Limb (tissue), 2 donors: ENCODE data around the gene WDHD1.
"Not testable (repeated sequence)": the region's sequence is repeated elsewhere in the genome, so short reads cannot be mapped to it uniquely, and the experiment has no call there.

Experiments used
- DNase-seq, 2 donors: peaks; one replicate each; pipeline ENCODE4 v3.0.0-alpha.2; 2016; ENCODE audit errors: extremely low spot score in 2 of 2

The WDHD1 gene

DNA sequence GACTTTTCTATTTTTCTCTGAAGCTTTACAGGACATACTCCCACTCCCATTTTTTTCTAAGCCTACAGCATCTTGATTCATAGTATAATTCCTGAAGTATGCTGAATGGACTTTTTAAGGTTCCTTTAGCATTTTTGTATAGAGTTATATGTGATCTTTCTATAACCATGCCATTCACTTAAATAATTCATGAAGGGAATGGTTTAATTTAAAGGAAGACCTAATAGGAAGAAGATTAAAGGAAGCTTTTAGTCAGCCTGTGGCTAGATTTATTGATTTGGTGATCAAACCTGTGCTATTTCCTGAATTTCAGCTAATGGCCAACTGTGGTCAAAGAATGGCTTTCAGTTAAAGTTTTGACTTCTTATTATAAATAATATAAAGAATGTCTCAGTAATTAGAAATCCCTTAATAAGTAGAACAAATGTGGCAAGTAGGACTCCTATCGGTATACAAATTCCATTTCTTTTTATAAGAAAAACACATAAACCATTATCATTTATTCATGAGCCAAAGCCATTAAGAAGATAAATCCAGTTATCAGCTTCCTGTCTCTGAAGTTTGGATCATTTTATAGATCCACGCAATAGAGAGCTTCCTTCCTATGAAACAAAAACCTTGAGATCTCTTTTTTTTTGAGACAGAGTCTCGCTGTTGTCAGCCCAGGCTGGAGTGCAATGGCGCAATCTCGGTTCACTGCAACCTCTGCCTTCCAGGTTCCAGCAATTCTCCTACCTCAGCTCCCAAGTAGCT is 20.6 kb upstream of the WDHD1 start:
- DNase-seq, result no peak

DNA sequence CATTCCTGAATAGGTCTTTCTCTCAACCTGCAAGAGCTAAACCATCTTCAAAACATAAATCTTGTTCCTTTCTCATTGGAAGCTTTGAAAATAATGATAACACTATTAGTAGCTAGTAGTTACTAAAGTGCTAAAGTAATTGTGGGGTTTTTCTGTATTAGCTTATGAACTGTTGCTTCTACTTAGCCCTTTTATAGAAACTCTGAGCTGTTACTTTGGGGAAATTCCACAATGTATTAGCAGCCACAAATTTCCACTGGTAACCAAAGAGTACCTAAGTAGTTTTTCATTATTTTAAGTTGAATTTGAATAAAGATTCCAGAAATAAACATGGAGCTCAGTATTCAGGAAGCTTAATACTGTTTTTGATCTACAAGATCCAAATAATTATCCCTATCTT is 18.2 kb upstream of the WDHD1 start:
- no peak for DNase-seq

DNA sequence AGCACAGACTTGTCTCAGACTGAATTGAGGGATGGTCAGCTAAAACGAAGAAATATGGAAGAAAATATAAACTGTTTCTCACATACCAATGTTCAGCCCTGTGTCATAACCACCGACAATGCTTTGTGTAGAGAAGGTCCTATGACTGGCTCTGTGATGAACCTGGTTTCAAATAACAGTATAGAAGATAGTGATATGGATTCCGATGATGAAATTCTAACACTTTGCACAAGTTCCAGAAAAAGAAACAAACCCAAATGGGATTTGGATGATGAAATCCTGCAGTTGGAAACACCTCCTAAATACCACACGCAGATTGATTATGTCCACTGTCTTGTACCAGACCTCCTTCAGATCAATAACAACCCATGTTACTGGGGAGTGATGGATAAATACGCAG is 16.6 kb upstream of the WDHD1 start:
- no peak for DNase-seq

DNA sequence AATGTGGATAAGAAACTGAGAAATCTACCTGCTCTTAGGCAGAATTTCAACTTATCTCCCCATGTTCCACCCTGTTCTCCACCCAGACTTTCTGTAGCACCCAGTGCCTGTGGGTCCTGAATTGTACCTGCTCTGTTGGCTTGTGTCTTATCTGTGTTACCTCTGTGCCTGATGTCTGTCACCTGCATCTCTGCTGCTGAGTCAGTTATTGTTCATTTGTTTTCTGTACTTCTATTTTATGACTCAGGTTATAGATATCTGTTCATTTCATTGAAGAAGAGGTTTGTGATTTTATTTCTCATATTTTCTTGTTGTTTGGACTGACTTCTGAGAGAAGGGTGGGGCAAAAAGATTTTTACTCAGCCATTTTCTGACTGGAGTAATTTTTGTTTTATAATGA is 11.8 kb upstream of the WDHD1 start:
- no peak for DNase-seq

- DNase-seq, result not testable (repeated sequence)
Measured at GRCh38 chr14:55037995-55038394, 11.1 kb upstream of the WDHD1 start.

- DNase-seq, result no peak
Measured at GRCh38 chr14:55031190-55031589, 4.3 kb upstream of the WDHD1 start.

GRCh38 chr14:55028476-55028875 is 1.6 kb upstream of the WDHD1 start:
- DNase-seq, result no peak

GRCh38 chr14:55028066-55028465 is 1.2 kb upstream of the WDHD1 start:
- no peak for DNase-seq

DNA sequence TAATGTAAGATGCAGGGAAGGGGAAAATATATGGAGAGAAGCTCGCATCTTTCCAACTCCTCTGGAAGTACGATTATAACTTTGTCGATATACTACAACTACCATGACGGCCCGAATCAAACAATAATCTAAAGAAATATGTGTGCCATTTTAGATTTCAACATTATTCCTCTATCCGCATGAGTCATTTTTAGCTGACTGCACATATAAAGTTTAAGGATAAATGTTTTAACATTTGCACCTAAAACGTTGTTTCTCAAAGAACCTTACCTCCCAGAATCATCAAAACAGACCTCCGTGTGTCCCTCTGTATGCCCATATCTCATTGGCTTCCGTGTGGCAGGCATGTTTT is 482 bp downstream of the WDHD1 start:
- no peak for DNase-seq

DNA sequence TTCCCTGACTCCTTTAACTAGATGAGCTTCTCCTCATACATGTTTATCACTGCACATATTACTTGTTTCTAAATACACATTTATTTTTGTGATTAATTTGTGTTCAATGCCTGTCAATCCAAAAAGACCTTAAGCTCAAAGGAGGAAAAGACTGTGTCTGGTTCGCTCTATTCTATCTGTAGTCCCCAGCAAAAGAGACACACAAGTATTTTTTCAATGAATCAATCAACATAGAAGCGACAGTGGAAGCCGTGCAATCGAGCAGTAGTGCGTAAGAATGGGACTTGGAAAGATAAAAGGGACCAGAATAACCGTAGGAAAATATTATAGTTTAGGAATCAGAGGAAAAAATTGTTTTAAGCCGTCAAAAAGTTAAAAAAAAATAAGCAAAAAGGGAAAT is 951 bp downstream of the WDHD1 start:
- no peak for DNase-seq

- DNase-seq, result not testable (repeated sequence)
Measured at GRCh38 chr14:55024365-55024764, 2.5 kb downstream of the WDHD1 start.

GRCh38 chr14:55019968-55020554 is 6.8 kb downstream of the WDHD1 start:
- DNase-seq, result no peak

- no peak for DNase-seq
Measured at GRCh38 chr14:55015006-55015405, 11.9 kb downstream of the WDHD1 start.

- no peak for DNase-seq
Measured at GRCh38 chr14:55005071-55005470, 21.8 kb downstream of the WDHD1 start.

- no peak for DNase-seq
Measured at GRCh38 chr14:55000381-55000780, 26.5 kb downstream of the WDHD1 start.

DNA sequence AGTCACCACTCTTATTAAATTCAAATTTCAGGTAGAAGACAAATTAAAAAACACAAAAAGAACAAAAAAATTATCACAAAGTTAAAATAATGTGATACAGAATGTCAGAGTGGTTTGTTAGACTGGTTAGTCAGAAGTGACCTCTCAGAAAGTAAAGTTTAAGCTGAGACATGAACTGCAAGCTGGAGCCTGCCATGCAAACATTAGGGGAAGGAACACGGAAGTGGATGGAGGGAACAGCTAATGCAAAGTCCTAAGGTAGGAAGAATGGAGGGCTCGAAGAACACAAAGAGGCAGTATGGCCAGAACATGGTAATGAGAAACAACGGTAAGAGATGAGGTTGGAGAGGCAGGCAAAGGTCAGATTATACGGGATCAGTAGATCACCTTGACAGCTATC is 41.7 kb downstream of the WDHD1 start:
- no peak for DNase-seq

- DNase-seq, result no peak
Measured at GRCh38 chr14:54981698-54982097, 45.2 kb downstream of the WDHD1 start.

DNA sequence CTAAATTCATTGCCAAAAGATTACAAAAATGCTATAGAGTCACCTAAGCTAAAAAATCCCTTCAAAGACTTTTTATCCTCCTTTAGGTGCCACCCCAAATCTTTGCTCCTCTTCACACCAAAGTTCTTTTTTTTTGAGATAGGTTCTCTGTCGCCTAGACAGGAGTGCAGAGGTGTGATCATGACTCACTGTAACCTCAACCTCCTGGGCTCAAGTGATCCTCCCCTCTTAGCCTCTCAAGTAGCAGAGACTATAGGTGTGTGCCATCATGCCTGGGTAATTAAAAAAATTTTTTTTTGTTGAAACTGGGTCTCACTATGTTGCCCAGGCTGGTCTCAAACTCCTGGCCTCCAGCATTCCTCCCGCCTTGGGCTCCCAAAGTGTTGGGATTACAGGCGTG is 47.9 kb downstream of the WDHD1 start:
- DNase-seq, result no peak

DNA sequence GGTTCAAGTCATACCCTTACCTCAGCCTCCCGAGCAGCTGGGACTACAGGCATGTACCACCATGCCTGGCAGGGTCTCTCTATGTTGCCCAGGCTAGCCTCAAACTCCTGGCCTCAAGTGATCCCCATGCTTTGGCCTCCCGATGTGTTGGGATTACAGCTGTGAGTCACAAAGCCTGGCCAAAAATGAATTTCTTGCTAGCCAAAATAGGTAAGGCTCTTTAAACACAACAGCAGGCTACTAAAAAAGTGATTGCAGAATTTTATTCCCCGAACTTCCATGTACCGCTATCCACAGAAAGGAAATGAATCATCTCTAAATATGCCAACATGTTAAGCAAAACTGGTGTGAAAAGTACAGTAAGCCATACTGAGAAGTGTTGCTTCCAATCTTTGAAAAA is 50.6 kb downstream of the WDHD1 start:
- DNase-seq, result no peak

- no peak for DNase-seq
Measured at GRCh38 chr14:54975856-54976255, 51.0 kb downstream of the WDHD1 start.

GRCh38 chr14:54974788-54975414 is 52.0 kb downstream of the WDHD1 start:
- DNase-seq, result no peak

GRCh38 chr14:54967496-54967895 is 59.4 kb downstream of the WDHD1 start:
- no peak for DNase-seq

- no peak for DNase-seq
Measured at GRCh38 chr14:54955143-54955542, 71.8 kb downstream of the WDHD1 start.
